ENCODE measurements around the gene ZBTB9.

ZBTB9 gene

DNA sequence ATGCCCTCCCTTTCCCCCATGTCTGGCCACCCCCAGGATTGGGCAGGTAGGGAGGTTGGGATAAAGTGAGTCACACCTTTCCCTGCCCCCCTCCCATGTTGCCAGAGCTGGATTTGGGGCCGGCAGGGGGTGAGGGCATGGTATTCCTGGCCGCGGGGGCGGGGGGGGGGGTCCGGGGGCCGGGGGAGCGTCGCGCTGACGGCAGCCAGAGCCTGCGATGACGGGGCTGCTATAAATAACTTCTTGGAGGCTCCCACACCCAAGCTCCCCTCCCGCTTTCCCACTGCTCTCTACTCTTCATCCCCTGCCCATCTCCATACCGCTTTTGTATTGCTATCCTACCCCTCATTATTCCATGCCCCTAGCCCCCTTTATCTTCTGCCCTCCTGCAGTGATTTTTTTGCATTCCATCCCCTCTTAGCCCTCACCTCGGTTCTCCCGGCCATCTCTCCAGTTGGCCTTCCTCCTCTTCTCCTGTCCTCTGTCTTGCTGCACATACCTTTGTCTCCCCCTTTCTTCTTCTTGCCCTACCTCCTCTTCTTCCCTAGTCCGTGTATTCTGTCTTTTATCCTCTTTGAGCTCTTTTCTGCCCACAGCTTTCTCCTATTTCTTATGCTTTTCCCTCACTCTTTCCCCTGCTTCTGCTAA, 20.7 kb upstream of the ZBTB9 start:
- no peak for FAIRE-seq

DNA sequence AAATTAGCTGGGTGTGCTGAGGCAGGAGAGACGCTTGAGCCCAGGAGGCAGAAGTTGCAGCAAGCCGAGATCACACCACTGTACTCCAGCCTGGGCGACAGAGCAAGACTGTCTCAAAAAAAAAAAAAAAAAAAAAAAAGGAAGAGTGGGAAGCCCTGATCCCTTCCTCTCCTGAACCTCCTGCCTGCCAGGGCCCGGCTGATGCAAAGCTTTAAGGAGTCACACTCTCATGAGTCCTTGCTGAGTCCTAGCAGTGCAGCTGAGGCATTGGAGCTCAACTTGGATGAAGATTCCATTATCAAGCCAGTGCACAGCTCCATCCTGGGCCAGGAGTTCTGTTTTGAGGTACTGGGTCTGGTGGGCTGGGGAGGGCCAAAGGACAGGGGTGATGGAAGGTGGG, 19.4 kb upstream of the ZBTB9 start:
- no peak for FAIRE-seq

DNA sequence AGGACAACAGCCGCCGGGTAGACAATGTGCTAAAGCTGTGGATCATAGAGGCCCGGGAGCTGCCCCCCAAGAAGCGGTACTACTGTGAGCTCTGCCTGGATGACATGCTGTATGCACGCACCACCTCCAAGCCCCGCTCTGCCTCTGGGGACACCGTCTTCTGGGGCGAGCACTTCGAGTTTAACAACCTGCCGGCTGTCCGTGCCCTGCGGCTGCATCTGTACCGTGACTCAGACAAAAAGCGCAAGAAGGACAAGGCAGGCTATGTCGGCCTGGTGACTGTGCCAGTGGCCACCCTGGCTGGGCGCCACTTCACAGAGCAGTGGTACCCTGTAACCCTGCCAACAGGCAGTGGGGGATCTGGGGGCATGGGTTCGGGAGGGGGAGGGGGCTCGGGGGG, 16.7 kb upstream of the ZBTB9 start:
- FAIRE-seq: no peak

DNA sequence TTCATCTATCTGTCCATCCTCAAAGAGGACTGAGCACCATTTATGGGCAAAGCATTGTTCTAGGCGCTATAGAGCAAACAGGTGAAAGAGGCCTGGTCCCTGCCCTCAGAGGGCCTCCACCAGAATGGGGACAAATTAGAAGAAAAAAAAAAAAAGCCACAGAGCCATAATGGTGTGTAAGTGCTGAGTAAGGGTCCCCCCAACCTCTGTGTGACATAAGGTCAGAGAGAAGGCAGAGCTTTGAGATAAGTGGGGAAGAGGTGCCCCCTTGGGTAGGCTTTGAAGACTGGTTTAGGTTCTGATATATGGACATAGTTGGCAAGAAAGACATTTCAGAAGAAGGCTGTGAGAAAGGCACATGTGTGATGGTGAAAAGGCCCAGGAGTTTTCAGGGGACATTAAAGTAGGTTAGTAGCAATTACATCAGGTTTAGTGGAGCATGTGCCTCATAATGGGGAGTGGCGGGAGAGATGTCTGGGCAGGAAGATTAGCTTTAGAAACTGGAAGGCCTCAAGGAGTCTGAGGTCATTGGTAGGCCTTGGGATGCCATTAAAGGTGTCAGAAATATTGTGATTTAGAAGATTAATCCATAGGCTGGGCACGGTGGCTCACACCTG, 15.3 kb upstream of the ZBTB9 start:
- FAIRE-seq: no peak

DNA sequence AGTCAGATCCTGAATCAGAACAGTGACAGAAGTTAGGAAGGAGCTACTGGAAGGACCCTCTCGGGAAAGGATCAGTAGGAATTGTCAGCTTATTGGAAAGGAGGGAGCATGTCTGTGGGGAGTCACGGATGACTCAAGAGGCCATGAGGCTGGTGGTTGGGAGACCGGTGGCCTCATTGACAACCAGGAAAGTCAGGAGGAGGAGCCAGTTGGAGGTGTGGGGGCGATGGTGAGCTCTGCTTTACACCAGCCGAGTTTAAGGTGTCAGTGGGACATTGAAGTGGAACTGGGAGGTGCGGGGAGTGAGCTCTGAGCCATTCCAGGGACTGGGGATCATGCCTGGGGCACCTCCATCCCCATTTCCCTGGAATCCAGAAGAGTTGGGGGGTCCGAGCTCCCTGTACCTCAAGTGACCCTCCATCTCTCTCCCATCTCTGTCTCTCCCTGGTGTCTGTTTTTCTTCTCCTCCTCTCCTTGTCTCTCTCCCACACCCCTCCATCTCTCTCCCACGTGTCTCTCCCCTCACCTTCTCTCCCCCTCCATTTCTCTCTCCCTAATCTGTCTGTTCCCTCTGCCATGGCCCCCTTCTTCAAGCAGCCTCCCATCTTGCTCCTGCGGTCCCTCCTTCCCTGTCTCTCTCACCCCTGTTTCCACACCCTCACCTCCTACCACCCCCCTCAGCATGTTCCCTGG, 14.3 kb upstream of the ZBTB9 start:
- FAIRE-seq: no peak

DNA sequence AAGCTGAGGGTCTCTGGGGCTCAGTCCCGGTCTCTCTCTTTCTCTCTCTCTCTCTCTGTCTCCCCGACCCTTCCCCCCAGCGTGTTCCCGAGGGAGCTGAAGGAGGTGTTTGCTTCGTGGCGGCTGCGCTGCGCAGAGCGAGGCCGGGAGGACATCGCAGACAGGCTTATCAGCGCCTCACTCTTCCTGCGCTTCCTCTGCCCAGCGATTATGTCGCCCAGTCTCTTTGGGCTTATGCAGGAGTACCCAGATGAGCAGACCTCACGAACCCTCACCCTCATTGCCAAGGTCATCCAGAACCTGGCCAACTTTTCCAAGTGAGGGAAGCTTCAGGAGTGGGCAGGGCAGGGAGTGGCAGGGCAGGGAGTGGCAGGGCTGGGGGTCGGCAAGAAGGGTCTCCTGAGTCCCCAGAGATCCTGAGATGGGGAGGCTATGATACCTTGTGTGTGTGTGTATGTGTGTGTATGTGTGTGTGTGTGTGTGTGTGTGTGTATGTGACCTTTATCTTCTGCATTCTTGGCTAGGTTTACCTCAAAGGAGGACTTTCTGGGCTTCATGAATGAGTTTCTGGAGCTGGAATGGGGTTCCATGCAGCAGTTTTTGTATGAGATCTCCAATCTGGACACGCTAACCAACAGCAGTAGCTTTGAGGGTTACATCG, 13.6 kb upstream of the ZBTB9 start:
- no peak for FAIRE-seq

DNA sequence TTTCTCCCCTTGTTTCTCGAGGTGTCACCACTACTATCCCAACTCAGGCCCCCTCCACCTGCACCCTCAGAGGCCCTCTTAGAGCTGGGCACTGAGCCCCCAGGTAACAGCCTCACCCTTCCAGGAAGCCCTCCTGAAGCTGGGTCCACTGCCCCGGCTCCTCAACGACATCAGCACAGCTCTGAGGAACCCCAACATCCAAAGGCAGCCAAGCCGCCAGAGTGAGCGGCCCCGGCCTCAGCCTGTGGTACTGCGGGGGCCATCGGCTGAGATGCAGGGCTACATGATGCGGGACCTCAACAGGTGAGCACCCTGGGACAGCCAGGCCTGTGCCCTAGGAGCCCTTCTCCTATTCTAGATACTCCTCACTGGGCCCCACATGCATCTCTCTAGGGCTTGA, 12.9 kb upstream of the ZBTB9 start:
- FAIRE-seq: no peak

DNA sequence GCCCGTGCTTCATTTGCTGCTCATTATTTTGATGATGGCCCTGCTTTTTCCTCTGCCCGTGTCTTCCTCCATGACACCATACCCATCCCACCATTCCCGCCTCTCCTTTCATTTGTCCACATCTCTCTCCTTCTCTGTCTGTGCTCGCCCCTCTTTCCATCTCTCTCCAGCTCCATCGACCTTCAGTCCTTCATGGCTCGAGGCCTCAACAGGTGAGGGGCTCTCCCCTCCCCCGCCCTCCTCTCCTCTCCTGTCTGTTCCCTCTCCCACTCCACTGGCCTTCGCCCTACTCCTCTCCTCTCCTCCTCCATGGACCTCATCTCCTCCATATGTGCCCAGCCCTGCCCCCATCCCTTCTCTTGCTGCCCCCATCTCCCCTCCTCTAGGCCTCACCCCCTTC, 12.1 kb upstream of the ZBTB9 start:
- no peak for FAIRE-seq

DNA sequence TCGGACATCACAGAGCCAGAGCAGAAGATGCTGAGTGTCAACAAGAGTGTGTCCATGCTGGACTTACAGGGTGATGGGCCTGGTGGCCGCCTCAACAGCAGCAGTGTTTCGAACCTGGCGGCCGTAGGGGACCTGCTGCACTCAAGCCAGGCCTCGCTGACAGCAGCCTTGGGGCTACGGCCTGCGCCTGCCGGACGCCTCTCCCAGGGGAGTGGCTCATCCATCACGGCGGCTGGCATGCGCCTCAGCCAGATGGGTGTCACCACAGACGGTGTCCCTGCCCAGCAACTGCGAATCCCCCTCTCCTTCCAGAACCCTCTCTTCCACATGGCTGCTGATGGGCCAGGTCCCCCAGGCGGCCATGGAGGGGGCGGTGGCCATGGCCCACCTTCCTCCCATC, 11.4 kb upstream of the ZBTB9 start:
- FAIRE-seq: no peak

DNA sequence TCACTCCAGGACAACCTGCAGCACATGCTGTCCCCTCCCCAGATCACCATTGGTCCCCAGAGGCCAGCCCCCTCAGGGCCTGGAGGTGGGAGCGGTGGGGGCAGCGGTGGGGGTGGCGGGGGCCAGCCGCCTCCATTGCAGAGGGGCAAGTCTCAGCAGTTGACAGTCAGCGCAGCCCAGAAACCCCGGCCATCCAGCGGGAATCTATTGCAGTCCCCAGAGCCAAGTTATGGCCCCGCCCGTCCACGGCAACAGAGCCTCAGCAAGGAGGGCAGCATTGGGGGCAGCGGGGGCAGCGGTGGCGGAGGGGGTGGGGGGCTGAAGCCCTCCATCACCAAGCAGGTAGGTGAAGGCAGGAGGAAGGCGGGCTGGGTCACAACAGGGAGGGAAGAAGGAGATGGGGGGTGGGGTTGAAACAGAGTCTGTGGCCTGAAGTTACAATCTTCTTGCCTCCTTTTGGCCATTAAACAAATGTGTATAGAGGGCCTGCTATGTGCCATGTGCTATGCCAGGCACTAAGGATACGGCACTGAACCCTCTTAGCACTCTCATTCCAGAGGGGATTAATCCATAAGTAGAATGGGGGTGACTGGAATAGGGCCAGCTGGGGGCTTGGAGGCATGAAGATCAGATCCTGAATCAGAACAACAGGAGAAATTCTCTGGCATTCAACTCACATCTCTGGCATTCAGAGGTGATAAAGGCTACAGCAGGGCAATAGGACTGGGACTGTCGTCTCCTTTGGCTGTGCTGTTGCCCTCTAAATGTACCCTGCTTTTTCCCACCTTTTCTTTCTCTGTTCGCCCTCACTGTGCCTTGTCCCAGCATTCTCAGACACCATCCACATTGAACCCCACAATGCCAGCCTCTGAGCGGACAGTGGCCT, 10.5 kb upstream of the ZBTB9 start:
- no peak for FAIRE-seq

DNA sequence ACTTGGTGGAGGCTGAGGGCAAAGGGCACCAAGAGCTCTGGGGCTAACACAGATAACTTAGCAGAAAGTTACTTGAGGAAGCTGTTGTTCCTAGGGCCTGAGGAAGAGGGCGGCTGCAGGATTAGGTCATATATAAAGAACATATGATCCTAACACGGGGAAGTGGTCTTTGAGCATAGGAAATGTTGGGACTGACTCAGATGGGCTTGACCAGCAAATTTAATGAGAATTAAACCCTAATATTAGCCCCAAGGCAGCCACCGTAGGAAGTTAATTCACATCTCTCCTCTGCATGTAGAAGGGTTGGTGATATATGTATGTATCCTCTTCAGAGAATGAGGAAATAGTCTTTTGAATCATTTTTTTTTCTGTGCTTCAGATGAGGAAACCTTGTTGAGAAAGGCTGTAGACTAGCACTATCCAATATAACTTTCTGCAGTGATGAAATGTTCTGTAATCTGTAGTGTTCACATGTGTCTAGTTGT, 9.2 kb upstream of the ZBTB9 start:
- FAIRE-seq: no peak

DNA sequence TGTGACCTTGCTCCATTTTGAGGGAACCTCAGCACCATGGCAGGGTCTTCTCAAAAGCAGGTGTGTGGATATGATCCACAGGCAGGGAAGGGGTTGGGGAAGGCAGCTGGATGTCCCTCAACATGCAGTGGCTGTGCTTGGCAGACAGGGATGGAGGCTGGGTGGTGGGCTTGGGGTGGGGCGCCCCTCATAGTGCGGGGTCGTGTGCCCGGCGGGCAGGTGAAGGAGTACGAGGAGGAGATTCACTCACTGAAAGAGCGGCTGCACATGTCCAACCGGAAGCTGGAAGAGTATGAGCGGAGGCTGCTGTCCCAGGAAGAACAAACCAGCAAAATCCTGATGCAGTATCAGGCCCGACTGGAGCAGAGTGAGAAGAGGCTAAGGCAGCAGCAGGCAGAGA, 8.0 kb upstream of the ZBTB9 start:
- FAIRE-seq: no peak

DNA sequence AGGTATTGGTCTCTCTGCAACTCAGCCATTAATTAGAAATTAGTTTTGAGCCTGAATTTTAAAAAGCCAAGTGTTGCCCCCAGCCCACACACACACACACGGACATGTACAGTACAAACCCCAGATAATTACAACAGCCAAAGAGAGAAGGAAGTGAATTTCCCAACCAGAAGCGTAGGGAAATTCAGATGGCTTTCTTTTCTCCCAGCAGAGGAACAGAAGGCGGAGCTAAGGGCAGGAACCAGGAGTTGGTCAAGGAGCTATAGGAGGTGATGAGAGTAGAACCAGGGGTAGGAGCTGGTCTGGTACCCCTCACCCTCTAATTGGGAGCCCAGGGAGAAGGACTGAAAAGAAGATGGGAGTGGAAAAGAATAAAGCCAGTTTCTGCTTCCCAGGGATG, 3.9 kb upstream of the ZBTB9 start:
- FAIRE-seq: no peak

DNA sequence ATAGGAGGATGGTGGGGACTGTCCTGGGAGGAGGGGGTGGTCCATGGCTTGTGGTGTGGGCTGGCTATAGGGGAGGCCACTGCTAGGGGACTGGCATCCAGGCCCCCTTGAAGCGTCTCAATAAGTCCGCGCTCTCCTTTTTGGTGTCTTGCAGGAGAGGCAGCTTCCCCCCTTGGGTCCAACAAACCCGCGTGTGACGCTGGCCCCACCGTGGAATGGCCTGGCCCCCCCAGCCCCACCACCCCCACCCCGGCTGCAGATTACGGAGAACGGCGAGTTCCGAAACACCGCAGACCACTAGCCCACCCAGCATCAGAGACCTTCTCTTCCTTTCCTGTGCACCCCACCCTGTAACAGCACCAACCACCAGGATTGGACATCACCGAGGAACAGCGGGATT, 2.8 kb upstream of the ZBTB9 start:
- FAIRE-seq: no peak

DNA sequence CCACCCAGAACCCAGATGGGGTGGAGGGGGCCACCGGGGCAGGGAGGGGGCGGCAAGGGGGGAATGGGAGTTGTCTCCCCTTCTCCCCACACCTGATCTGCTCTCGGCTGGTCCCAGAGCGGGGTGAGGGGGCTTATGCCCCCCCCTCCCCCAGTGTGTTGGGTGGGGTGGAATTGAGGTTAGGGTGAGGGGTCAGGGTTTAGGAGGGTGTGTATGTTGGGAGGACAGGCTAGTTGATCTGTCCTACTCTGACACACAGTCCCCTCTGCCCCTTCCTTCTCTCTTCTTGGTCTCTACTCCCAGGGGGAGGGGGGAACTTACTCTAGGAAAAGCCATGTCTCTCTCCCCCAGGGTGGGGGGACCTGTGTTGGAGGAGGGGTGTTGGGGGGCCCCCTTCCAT, 1.9 kb upstream of the ZBTB9 start:
- no peak for FAIRE-seq

DNA sequence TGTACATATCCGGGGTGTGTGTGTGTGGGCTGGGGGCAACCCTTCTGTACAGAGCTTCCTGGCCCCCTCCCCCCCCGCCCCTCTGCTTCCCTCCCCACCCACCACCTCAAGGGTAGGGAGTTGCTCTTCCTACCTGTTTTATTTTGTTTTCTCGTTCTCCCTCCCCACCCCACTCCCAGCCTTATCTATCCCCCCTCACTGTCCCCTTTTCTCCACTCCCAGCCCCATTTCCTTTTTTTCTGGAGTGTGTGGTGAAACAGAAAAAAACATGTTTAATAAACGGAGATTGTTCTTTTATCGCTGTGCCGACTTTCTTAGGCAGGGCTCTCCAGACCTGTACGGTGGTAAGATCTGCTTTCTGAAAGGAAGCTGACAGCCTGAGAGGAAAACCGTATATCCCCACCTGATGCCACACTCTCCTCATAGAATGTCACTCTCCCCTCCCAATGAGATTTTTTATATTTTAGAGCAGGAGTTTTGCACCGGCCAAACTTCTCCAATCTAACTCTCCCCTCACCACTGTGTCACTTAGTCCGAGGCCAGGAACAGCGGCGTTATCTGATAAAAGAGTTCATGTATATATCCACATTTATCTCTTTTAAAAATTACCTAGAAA, 875 bp upstream of the ZBTB9 start:
- no peak for FAIRE-seq

DNA sequence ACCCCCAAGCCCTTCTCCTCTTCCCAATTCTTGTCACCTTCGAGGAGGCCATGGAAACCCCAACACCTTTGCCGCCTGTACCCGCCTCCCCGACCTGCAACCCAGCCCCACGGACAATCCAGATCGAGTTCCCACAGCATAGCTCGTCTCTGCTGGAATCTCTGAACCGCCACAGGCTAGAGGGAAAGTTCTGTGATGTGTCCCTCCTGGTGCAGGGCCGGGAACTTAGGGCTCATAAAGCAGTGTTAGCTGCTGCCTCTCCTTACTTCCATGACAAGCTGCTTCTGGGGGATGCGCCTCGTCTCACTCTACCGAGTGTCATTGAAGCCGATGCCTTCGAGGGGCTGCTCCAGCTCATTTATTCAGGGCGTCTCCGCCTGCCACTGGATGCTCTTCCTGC, 675 bp downstream of the ZBTB9 start:
- FAIRE-seq: no peak

DNA sequence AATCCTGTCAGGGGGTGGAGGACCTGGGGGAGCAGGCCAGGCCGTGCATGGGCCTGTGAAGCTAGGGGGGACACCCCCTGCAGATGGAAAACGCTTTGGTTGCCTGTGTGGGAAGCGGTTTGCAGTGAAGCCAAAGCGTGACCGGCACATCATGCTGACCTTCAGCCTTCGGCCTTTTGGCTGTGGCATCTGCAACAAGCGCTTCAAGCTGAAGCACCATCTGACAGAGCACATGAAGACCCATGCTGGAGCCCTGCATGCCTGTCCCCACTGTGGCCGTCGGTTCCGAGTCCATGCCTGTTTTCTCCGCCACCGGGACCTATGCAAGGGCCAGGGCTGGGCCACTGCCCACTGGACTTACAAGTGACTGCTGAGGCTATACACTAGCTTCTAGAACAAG, 1.8 kb downstream of the ZBTB9 start:
- no peak for FAIRE-seq

DNA sequence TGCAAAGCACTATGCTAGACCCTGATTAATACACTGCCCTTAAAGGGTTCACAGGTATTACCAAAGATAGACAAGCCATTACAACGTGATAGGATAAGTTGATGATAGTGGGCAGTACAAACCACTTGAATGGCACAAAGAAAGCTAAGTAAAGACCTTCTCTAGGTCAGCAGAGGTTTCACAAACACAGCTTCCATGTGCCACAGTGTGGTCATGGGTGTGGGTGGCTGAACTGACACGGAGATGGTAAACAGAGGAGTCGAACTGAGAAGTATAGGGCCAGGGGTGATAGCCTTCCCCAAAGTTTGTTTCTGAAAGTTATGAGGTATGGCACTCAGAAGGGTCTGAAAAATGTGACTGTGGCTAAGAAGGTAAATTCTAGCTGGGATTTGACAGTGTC, 4.3 kb downstream of the ZBTB9 start:
- FAIRE-seq: no peak

DNA sequence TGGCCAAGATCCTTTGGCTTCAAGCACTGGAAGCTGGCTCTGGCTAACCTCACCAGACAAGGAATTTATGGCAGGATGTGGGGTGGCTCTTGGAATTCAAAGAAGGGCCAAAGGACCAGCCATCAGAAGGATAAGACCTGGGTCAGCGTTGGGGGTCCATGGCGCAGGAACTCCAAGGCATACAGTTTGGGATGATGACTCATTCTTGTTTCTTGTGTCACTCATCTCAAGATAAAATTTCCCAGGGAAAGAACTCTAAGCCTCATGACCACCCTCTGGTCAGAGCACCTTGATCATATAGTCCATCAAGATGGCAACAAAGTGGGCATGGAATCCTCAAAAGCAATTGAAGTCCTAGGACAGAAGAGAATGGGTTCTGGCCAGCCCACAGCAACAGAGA, 4.8 kb downstream of the ZBTB9 start:
- no peak for FAIRE-seq

DNA sequence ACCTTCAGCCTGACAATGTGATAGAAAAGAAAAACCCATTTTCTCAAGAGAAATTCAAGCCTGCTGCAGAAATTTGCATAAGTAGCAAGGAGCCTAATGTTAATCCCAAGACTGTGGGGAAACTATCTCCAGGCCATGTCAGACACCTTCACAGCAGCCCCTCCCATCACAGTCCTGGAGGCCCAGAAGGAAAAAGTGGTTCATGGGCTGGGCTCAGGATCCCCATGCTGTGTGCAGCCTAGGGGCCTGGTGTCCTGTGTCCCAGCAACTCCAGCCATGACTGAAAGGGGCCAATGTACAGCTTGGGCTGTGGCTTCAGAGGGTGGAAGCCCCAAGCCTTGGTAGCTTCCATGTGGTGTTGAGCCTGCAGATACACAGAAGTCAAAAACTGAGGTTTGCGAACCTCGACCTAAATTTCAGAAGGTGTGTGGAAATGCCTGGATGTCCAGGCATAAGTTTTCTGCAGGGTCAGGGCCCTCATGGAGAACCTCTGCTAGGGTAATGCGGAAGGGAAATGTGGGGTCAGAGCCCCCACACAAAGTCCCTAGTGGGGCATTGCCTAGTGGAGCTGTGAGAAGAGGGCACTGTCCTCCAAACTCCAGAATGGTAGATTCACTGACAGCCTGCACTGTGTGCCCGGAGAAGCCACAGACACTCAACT, 11.8 kb downstream of the ZBTB9 start:
- no peak for FAIRE-seq

DNA sequence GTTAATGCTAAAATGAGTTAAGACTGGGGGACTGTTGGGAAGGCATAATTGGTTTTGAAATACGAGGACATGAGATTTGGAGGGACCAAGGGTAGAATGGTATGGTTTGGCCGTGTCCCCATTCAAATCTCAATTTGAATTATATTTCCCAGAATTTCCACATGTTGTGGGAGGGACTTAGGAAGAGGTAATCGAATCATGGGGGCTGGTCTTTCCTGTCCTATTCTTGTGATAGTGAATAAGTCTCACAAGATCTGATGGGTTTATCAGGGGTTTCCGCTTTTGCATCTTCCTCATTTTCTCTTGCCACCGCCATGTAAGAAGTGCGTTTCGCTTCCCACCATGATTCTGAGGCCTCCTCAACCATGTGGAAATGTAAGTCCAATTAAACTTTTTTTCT, 12.7 kb downstream of the ZBTB9 start:
- FAIRE-seq: no peak

All from islet of Langerhans (tissue), 1 donor.